ENCODE measurements around the gene SERPINE1.

Gene SERPINE1

DNA sequence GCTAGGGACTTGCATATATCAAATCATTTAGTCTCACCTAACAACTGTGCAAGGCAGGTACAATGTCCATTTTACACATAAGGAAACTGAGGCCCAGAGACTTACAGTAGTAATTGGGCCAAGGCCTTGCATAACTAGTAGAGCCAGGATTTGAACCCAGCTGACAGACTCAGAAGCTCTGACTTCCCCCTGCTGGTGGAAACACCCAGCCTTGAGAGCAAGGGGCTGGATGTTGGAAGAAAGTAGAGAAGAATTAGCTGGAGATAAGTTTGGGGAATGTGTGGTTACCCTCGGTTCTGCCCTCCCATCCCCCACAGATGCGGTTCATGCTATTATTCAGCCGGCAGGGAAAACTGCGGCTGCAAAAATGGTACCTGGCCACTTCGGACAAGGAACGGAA is 29.4 kb downstream of the SERPINE1 start:
- TF ChIP-seq, protein P1, sequence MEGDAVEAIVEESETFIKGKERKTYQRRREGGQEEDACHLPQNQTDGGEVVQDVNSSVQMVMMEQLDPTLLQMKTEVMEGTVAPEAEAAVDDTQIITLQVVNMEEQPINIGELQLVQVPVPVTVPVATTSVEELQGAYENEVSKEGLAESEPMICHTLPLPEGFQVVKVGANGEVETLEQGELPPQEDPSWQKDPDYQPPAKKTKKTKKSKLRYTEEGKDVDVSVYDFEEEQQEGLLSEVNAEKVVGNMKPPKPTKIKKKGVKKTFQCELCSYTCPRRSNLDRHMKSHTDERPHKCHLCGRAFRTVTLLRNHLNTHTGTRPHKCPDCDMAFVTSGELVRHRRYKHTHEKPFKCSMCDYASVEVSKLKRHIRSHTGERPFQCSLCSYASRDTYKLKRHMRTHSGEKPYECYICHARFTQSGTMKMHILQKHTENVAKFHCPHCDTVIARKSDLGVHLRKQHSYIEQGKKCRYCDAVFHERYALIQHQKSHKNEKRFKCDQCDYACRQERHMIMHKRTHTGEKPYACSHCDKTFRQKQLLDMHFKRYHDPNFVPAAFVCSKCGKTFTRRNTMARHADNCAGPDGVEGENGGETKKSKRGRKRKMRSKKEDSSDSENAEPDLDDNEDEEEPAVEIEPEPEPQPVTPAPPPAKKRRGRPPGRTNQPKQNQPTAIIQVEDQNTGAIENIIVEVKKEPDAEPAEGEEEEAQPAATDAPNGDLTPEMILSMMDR (IDR thresholded peaks at IDR 0.05; ENCODE audit: insufficient read depth, low read length, poor library complexity, severe bottlenecking): no peak
- H3K27me3 ChIP-seq (replicated peaks; ENCODE audit: control insufficient read depth, insufficient read depth, low read length): no peaks in the 10 kb centered on the region

DNA sequence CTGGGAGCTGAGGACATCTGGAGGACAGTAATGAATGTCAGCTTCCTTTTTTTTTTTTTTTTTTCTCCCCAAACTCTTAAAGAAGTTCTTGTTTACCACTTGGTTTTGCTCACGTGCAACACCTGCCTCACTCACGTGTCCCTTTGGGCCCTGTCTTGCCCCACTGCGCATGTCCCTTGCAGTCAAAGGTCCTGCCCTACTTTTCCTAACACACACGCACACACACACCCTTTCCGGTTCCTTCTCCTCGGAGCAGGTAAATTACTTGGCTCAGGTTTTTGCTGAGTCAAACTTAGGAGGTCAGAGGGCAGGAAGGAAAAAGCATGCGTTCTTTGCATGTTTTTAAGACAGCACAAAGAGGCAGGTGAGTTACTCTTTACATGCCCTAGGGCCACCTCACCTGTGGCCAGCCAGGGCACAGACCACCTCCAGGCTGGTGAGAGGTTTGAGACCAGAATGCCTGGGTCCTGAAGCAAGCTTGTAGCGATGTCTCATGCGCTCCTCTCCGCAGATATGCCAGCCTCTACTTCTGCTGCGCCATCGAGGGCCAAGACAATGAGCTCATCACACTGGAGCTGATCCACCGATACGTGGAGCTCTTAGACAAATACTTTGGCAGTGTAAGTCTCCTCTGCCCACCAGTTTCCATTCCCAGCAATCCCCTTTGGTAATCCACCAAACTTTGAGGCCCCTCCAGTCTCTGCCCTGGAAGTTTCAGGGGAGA is 30.1 kb downstream of the SERPINE1 start:
- TF ChIP-seq, protein P1 (IDR thresholded peaks at IDR 0.05; ENCODE audit: insufficient read depth, low read length, poor library complexity, severe bottlenecking): no peak
- Histone ChIP-seq H3K36me3 (ENCODE audit: control insufficient read depth, insufficient read depth, low read length) (peaks cover 5% of the 10 kb centered on the region), H3K4me3 (replicated peaks; ENCODE audit: low read depth, low read length) (no peak overlapping the region), H3K27me3 (replicated peaks; ENCODE audit: control insufficient read depth, insufficient read depth, low read length) (no peaks in the 10 kb centered on the region)
- DNase-seq (ENCODE audit: extremely low read depth, insufficient read length): no peak

More for the DNA sequence above, 29.4 kb downstream of the SERPINE1 start:
- H3K36me3 ChIP-seq (ENCODE audit: control insufficient read depth, insufficient read depth, low read length): peaks cover 5% of the 10 kb centered on the region
- no peak overlapping the region for H3K4me3 ChIP-seq (replicated peaks; ENCODE audit: low read depth, low read length)
- no peak for DNase-seq (ENCODE audit: extremely low read depth, insufficient read length)

DNA sequence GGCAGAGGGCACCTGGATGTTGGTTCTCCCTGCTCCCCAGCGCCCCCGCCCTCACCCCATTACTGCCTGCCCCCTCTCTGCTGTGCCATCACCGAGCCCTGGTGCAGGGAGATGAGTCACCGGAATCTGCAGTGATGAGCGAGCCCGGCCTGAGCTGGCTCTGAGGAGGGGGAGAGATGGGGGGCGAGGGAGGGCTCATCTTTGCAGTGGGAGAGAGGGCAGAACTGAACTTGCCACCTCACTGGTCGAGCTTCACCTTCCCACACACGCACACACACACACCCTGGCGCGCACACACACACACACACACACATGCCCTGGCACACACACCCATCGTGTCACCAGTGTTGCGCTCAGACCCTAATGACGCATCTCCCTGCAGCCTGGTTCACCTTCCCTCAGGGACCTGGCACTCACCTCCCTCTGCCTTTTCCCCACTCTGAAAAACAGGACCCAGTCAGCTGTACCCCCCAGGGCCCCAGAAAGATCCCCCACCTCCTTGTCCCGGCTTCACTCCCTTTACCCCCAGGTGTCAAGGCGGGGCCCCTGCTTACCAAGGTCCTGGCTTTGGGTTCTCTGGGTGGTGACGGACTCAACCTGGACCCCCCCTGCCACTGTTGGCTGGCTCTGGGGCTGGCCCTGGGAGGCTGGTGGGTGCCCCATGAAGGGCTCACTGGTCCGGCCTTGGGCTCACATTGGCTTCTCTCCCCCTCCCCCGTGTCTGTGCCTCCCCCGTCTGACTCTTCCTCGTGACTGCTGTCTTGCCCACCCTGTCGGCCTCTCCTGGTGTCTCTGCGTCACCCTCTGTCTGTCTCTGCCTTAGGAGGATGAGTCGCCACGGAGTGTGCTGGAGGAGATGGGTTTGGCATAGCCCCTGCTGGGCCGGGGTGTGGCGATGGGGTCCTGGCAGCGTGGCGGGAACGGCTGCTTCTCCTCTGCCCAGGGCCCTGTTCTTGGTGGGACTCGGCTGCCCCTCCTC is 33.1 kb downstream of the SERPINE1 start:
- TF ChIP-seq, protein P1 (IDR thresholded peaks at IDR 0.05; ENCODE audit: insufficient read depth, low read length, poor library complexity, severe bottlenecking): no peak
- no peak for DNase-seq (ENCODE audit: extremely low read depth, insufficient read length)

DNA sequence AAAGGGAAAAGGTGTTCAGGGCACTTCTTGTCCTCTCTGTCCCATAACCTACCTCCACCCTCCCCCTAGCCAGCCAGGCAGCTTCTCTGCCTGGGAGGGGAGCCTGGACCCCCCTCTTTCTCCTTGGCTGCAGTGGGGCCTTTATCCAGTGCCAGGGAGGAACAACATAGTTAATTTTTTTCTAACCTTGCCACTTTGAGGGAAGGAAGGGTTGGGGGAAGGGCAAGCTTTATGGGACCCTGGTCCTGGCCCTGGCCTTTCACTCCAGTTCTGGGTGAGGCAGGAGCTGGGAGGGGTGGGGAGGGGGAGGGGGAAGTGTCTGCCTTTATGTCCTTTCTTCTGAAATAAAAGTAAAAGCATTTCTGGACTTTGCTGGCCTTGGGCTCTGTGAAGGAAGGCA is 34.0 kb downstream of the SERPINE1 start:
- Histone ChIP-seq H3K4me3 (replicated peaks; ENCODE audit: low read depth, low read length) (no peak overlapping the region), H3K36me3 (ENCODE audit: control insufficient read depth, insufficient read depth, low read length) (peaks cover 5% of the 10 kb centered on the region), H3K27me3 (replicated peaks; ENCODE audit: control insufficient read depth, insufficient read depth, low read length) (no peaks in the 10 kb centered on the region; the same call in 1 of the 2 replicates)
- TF ChIP-seq, protein P1 (IDR thresholded peaks at IDR 0.05; ENCODE audit: insufficient read depth, low read length, poor library complexity, severe bottlenecking): no peak
- no peak for DNase-seq (ENCODE audit: extremely low read depth, insufficient read length)

More for the DNA sequence above, 33.1 kb downstream of the SERPINE1 start:
- H3K27me3 ChIP-seq (replicated peaks; ENCODE audit: control insufficient read depth, insufficient read depth, low read length): no peaks in the 10 kb centered on the region; the same call in 1 of the 2 replicates
- peaks cover 5% of the 10 kb centered on the region for H3K36me3 ChIP-seq (ENCODE audit: control insufficient read depth, insufficient read depth, low read length)
- H3K4me3 ChIP-seq (replicated peaks; ENCODE audit: low read depth, low read length): no peak overlapping the region

DNA sequence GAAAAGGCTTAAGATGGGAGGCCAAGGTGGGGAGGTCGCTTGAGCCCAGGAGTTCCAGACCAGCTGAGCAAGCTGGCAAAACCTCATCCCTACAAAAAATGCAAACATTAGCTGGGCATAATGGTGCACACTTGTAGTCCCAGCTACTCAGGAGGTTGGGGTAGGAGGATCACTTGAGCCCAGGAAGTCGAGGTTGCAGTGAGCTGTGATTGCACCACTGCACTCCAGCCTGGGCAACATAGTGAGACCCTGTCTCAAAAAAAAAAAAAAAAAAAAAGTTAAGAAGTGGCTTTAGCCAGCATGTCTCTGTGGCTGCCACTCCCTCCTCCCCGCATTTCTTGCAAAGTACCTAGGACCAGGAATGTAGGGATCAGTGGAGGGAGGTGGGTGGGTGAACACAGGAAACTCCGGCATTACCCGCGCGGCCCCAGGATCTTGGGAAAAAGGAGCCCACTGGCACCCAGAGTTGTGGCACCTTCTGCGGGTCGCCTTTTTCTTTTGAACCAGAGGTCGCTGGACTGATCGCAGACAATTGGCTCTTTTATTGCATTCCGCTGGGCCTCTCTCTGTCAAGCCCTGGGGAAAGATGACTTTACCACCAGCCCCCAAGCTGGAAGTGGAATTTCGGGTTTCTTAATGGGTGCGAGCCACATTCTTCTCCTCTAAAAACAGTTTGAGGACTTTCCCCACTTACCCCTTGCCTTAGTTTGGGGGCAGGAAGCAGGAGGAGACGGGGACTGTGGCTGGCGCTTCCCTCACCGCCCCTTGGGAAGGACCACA is 35.0 kb downstream of the SERPINE1 start:
- Histone ChIP-seq H3K4me3 (replicated peaks; ENCODE audit: low read depth, low read length) (no peak overlapping the region), H3K27me3 (replicated peaks; ENCODE audit: control insufficient read depth, insufficient read depth, low read length) (no peaks in the 10 kb centered on the region; the same call in 1 of the 2 replicates), H3K36me3 (ENCODE audit: control insufficient read depth, insufficient read depth, low read length) (peaks cover 5% of the 10 kb centered on the region)
- TF ChIP-seq, protein P1 (IDR thresholded peaks at IDR 0.05; ENCODE audit: insufficient read depth, low read length, poor library complexity, severe bottlenecking): no peak
- no peak for DNase-seq (ENCODE audit: extremely low read depth, insufficient read length)
